C1 segment of cervical spinal cord (tissue), 14 donors: ENCODE measurements around the gene CYP2J2.
"Not testable (repeated sequence)": the region's sequence is repeated elsewhere in the genome, so short reads cannot be mapped to it uniquely, and the experiment has no call there.

Source experiments
- DNase-seq, 14 donors: peaks; one replicate each; lab custom pipeline; 2025; lab: John Stamatoyannopoulos, UW

CYP2J2 gene

GRCh38 chr1:59919746-59920145 lies 6.8 kb downstream of the CYP2J2 start:
- DNase-seq, result no peak

DNA sequence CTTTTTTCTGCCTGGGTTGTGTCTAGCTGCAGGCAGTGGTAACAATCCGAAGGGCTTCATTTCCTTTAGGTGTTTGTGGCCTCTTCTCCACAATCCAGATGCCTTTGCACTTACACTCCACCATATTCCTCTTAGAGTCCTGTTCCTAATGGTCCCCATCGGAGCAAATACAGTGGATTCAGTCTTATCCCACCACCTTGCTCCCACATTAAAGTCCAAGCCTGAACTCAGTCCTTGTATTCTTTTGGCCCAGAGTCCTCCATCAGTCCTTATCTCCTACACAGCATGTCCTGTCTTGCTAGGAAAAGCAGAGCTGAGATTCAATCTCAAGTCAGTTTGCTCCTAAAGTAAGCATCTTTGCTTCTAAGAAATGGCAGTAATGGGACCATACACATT lies 8.8 kb downstream of the CYP2J2 start:
- peak in 1 of 14 donors; percentile 36 for DNase-seq

DNA sequence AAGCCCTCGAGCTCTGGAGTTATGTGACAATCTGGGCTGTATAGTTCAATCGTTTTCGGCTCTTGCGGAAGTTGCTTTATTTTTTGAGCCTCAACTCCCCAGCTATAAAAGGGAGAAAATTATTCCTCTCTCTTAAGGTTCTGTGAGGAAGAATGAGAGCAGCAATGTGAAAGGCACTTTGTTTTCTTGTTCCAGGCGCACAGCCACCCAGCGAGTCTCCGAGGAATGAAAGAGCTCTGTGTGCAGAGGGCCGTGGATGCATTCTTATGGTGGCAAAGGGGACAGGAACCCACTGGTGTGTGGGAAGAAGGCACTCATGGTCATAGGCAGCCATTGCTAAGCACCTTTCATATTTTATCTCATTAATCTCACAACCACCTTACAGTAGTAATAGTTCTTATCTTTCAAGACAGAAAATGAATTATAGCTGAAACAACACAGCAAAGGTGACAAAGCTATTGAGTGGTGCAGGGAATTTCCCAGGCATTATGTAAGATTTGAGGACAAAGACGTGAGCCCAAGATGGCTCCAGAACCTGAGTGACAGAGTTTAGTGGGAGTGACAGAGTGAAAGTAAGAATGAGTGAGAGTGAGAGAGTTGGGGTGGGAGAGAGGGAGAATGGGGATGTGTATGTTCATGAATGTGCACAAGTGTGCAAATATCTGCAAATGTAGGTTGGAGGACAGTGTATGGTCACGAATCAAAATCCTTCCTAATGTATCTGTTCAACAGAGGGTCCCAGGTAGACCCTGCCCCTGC lies 9.4 kb downstream of the CYP2J2 start:
- peak in 12 of 14 donors; percentile 1 to 72 (median 60) for DNase-seq

DNA sequence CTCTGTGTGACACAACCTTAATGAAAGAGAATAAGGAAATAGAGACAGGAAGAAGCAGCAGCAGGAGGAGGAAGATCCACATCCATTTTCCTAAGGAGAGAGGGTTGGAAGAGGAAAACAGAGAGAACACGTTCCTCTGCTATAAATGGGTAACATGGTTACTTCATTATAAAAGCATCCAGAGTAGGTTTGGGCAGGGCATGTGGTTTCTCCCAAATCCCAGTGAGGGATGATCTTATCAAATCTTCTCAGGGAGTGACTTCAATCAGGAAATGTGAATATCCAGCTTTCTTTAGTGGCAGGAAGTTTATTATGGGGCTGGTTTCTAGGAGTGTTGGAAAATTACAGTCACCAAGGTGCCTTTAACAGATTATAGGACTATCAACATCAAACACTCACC lies 11.1 kb downstream of the CYP2J2 start:
- no peak for DNase-seq

- DNase-seq, result not testable (repeated sequence)
Observed at GRCh38 chr1:59914791-59915286, 11.7 kb downstream of the CYP2J2 start.

- no peak for DNase-seq
Observed at GRCh38 chr1:59908682-59909081, 17.9 kb downstream of the CYP2J2 start.

GRCh38 chr1:59908084-59908483 lies 18.5 kb downstream of the CYP2J2 start:
- no peak for DNase-seq

DNA sequence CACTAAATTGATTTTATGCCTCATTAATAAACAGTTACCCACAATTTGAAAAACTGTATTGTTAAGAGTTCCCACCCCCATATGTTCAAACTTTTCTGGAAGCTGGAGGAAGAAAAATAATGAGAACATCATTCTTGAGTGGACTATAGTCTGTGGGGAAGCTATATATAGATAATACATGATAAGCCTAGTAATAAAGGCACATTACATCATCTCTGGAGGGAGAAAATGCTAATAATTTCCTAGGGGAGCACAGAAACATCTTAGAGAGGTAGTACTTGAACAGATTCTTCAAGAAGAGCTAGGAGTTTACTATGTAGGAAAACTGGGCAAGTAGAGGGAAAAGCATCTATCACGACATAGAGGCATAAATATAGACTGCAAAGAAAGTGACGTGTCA lies 19.6 kb downstream of the CYP2J2 start:
- DNase-seq, result no peak

- DNase-seq, result peak in 6 of 14 donors; percentile 4 to 49 (median 18)
Observed at GRCh38 chr1:59903141-59903754, 23.3 kb downstream of the CYP2J2 start.

- DNase-seq, result no peak
Observed at GRCh38 chr1:59901770-59902388, 24.7 kb downstream of the CYP2J2 start.

GRCh38 chr1:59900640-59901039 lies 25.9 kb downstream of the CYP2J2 start:
- DNase-seq, result no peak

GRCh38 chr1:59898927-59899326 lies 27.6 kb downstream of the CYP2J2 start:
- DNase-seq, result no peak

DNA sequence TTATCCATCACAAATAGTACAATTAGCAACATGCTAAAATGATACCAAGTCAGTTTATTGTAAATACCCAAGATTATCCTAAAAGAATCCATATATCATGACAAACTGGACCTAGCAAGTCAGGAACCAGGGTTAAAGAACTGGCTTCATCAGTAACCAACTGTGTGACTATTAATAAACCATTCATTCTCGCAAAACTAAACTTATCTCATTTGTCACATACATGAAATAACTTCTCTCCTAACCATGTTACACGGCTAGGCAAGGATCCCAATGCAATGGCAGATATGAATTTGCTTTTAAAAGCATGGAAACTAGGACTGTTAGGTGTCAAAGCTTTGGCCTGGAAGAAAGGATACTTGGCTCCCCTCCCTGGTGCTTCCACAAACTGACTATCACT lies 29.4 kb downstream of the CYP2J2 start:
- DNase-seq, result no peak

GRCh38 chr1:59892841-59893811 lies 33.4 kb downstream of the CYP2J2 start:
- no peak for DNase-seq

DNA sequence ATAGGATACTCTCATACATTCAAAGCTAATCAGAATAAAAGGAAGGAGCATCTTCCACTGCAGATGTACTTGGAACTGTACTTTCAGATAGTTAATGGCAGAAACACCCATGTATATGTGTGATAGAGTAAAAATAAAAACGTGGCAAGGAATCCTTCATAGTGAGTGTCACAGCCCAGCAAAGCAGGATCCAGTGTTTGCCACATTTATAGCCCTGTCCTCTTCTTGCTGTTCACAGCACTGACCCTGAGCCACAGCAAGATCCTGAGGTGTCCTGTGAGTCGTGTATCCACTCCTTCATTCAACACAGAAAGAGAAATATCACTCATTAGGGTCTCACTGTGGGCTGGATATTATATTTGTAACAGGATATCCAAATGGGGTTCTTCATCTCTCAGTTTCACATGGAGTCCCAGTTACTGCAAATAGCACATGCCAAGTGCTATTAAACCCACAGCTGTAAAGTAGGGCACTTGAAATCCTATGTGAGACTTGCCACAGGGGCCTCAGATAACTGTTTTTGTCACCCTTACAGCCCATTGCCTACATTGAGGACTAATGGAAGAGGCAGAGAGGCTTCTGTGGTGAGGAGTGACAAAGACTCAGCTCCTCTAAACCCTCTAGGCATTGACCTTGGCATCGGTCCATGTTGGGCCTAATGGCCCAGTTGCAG lies 41.3 kb downstream of the CYP2J2 start:
- DNase-seq, result no peak

GRCh38 chr1:59880735-59881134 lies 45.8 kb downstream of the CYP2J2 start:
- no peak for DNase-seq

DNA sequence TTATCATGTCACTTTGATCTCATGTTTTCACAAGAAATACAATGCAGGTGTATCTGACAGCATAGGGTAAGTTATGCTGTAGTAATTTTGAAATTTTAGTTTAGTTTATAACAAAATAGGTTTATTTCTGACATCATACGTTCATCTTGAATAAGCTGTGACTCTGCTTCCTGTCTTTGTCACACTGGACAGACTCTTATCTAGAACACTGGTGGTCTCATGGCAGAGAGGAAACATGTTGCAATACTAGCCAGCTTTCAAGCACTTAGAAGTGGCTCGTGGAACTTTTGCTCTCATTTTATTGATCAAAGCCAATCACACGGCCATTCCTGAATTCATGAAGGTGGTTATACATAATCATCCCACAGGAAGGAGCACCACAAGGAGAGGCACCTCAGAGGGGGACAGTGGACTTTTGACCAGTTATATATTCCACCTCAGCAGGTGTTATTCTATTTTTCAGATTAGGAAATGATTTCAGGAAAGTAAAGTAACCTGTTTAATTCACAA lies 46.5 kb downstream of the CYP2J2 start:
- DNase-seq, result no peak

- peak in 5 of 14 donors; percentile 8 to 42 (median 20) for DNase-seq
Observed at GRCh38 chr1:59879574-59879973, 47.0 kb downstream of the CYP2J2 start.

GRCh38 chr1:59878370-59878769 lies 48.2 kb downstream of the CYP2J2 start:
- no peak for DNase-seq

- DNase-seq, result no peak
Observed at GRCh38 chr1:59877108-59877682, 49.4 kb downstream of the CYP2J2 start.
